Neural crest cell (in vitro differentiated cells): Measurements from ENCODE around the gene SMTNL2. TPM values are rescaled to one million over a fixed set of nuclear protein-coding genes. Genes with fewer than 3 reads are reported as not detected.

Source experiments
- DNase-seq: peaks from one replicate; pipeline ENCODE4 v3.0.0; 2021; ENCODE audit warnings: low read depth, mixed read lengths, low spot score
- H3K27ac Mint-ChIP-seq: one replicate; pipeline ENCODE4 v1.8.0; 2021; ENCODE audit warnings: mild to moderate bottlenecking, mixed read lengths; ENCODE audit not compliant: unreplicated experiment
- H3K27me3 Mint-ChIP-seq: 2 replicates; pipeline ENCODE4 v1.8.0; 2021; ENCODE audit warnings: low read depth, mild to moderate bottlenecking, mixed read lengths
- H3K36me3 Mint-ChIP-seq: 2 replicates; pipeline ENCODE4 v1.8.0; 2021; ENCODE audit warnings: low read depth, mild to moderate bottlenecking, mixed read lengths
- H3K4me1 Mint-ChIP-seq: 2 replicates; pipeline ENCODE4 v1.8.0; 2021; ENCODE audit warnings: mixed read lengths
- H3K4me3 Mint-ChIP-seq: one replicate; pipeline ENCODE4 v1.8.0; 2021; ENCODE audit warnings: mild to moderate bottlenecking, mixed read lengths
- H3K9me3 Mint-ChIP-seq: 2 replicates; pipeline ENCODE4 v1.8.0; 2021; ENCODE audit warnings: mixed read lengths
- CTCF ChIP-seq: fragments of 200-600 bp; sonication (generic); conservative IDR thresholded peaks from 2 replicates; pipeline ENCODE4 v1.5.0; 2021; ENCODE audit warnings: antibody characterized with exemption, mild to moderate bottlenecking
- total RNA-seq: library from RNA; stranded (reverse); gene quantifications from 2 replicates; pipeline ENCODE4 v1.2.1, GENCODE V29; 2021

SMTNL2 gene
- total RNA-seq, 1 donor from 2014 or later = 1.1 TPM

- H3K9me3 Mint-ChIP-seq = no peaks in the 10 kb centered on the region
- no peak for DNase-seq
- no peak overlapping the region for H3K27ac Mint-ChIP-seq
- no peaks in the 10 kb centered on the region for H3K36me3 Mint-ChIP-seq
- no peaks in the 10 kb centered on the region for H3K27me3 Mint-ChIP-seq
- TF ChIP-seq CTCF = no peak
- H3K4me1 Mint-ChIP-seq = peaks cover 4% of the 10 kb centered on the region
- H3K4me3 Mint-ChIP-seq = no peak overlapping the region
Measured at GRCh38 chr17:4537451-4538235, 46.7 kb upstream of the SMTNL2 start.

- no peaks in the 10 kb centered on the region for H3K27me3 Mint-ChIP-seq
Measured at GRCh38 chr17:4538236-4539002, 45.9 kb upstream of the SMTNL2 start.

GRCh38 chr17:4539025-4539424, 45.3 kb upstream of the SMTNL2 start:
- peaks cover 4% of the 10 kb centered on the region for H3K4me1 Mint-ChIP-seq
- no peaks in the 10 kb centered on the region for H3K36me3 Mint-ChIP-seq
- TF ChIP-seq CTCF = no peak
- DNase-seq = no peak
- no peak overlapping the region for H3K4me3 Mint-ChIP-seq
- H3K27me3 Mint-ChIP-seq = no peaks in the 10 kb centered on the region
- H3K9me3 Mint-ChIP-seq = no peaks in the 10 kb centered on the region
- no peak overlapping the region for H3K27ac Mint-ChIP-seq

More at GRCh38 chr17:4538236-4539002, 45.9 kb upstream of the SMTNL2 start:
- no peak for TF ChIP-seq CTCF
- Mint-ChIP-seq H3K9me3 (no peaks in the 10 kb centered on the region), H3K4me3 (no peak overlapping the region), H3K36me3 (no peaks in the 10 kb centered on the region), H3K27ac (no peak overlapping the region), H3K4me1 (peaks cover 4% of the 10 kb centered on the region)
- DNase-seq = no peak

- Mint-ChIP-seq H3K4me3 (no peak overlapping the region), H3K27me3 (no peaks in the 10 kb centered on the region), H3K4me1 (no peaks in the 10 kb centered on the region), H3K27ac (no peak overlapping the region), H3K36me3 (no peaks in the 10 kb centered on the region), H3K9me3 (no peaks in the 10 kb centered on the region)
- TF ChIP-seq CTCF = no peak
- DNase-seq = no peak
Measured at GRCh38 chr17:4539576-4540223, 44.6 kb upstream of the SMTNL2 start.

- H3K27me3 Mint-ChIP-seq = no peaks in the 10 kb centered on the region
- no peak for TF ChIP-seq CTCF
- no peaks in the 10 kb centered on the region for H3K9me3 Mint-ChIP-seq
- no peaks in the 10 kb centered on the region for H3K36me3 Mint-ChIP-seq
- no peak overlapping the region for H3K27ac Mint-ChIP-seq
- H3K4me1 Mint-ChIP-seq = no peaks in the 10 kb centered on the region
- no peak for DNase-seq
- H3K4me3 Mint-ChIP-seq = no peak overlapping the region
Measured at GRCh38 chr17:4540224-4540651, 44.1 kb upstream of the SMTNL2 start.
